Keratinocyte (primary cell): Measurements from ENCODE around the gene UBR2. TPM values are rescaled to one million over a fixed set of nuclear protein-coding genes. Genes with fewer than 3 reads are reported as not detected.
A peak's percentile ranks its signal among the peaks of the same experiment; 100 is the strongest.

Experiments
- DNase-seq: peaks from one replicate; pipeline ENCODE4 v3.0.0-alpha.2; 2011; ENCODE audit warnings: low read depth, missing footprints, low spot score
- FAIRE-seq: peaks from 2 replicates; lab custom pipeline; 2011; peaks lifted over from hg19 to GRCh38; lab: Jason Lieb, UNC
- H2AFZ ChIP-seq: 2 replicates; pipeline ENCODE4 v1.6.0; 2012; ENCODE audit warnings: low read length, control low read depth, inconsistent platforms; ENCODE audit not compliant: control insufficient read depth
- H3K27ac ChIP-seq: 2 replicates; pipeline ENCODE4 v1.5.1; 2011; ENCODE audit warnings: low read length; ENCODE audit not compliant: control insufficient read depth, insufficient read depth
- H3K27me3 ChIP-seq: 3 replicates; pipeline ENCODE4 v1.6.0; 2011; ENCODE audit warnings: low read length; ENCODE audit not compliant: control insufficient read depth, insufficient read depth; ENCODE audit errors: extremely low read depth
- H3K36me3 ChIP-seq, 2 experiments: 2 replicates in 1 of 2; 3 replicates in 1 of 2; pipeline ENCODE4 v1.5.1; 2011; ENCODE audit warnings: low read length in 2 of 2, mild to moderate bottlenecking in 1 of 2; ENCODE audit not compliant: control insufficient read depth in 2 of 2, insufficient read depth in 2 of 2; ENCODE audit errors: extremely low read depth in 1 of 2
- H3K4me1 ChIP-seq: 3 replicates; pipeline ENCODE4 v1.5.1; 2011; ENCODE audit warnings: low read length; ENCODE audit not compliant: control insufficient read depth, insufficient read depth; ENCODE audit errors: extremely low read depth
- H3K4me2 ChIP-seq: 3 replicates; pipeline ENCODE4 v1.6.0; 2011; ENCODE audit warnings: low read depth, low read length; ENCODE audit not compliant: control insufficient read depth, insufficient read depth; ENCODE audit errors: extremely low read depth
- H3K4me3 ChIP-seq, 3 experiments: fragments of 200-600 bp in 1 of 3; sonication (generic) in 1 of 3; 2 replicates in 2 of 3; 3 replicates in 1 of 3; pipeline ENCODE4 v1.5.1; 2011 to 2016; ENCODE audit warnings: low read length in 3 of 3, mild to moderate bottlenecking in 3 of 3, control low read depth in 2 of 3, inconsistent platforms in 1 of 3, low read depth in 1 of 3, mixed read lengths in 1 of 3, mixed run types in 1 of 3, moderate library complexity in 1 of 3; ENCODE audit not compliant: control insufficient read depth in 2 of 3, insufficient read depth in 2 of 3; ENCODE audit errors: extremely low read depth in 1 of 3
- H3K79me2 ChIP-seq: 2 replicates; pipeline ENCODE4 v1.6.0; 2012; ENCODE audit warnings: low read length; ENCODE audit not compliant: control insufficient read depth, insufficient read depth
- H3K9ac ChIP-seq: 3 replicates; pipeline ENCODE4 v1.6.0; 2011; ENCODE audit warnings: low read length; ENCODE audit not compliant: control insufficient read depth, insufficient read depth; ENCODE audit errors: extremely low read depth
- H3K9me1 ChIP-seq: 3 replicates; pipeline ENCODE4 v1.6.0; 2011; ENCODE audit warnings: low read length; ENCODE audit not compliant: control insufficient read depth, insufficient read depth; ENCODE audit errors: extremely low read depth
- H3K9me3 ChIP-seq: 2 replicates; pipeline ENCODE4 v1.5.1; 2012; ENCODE audit warnings: low read depth, low read length; ENCODE audit not compliant: control insufficient read depth
- H4K20me1 ChIP-seq: 3 replicates; pipeline ENCODE4 v1.6.0; 2011; ENCODE audit warnings: low read length; ENCODE audit not compliant: control insufficient read depth, insufficient read depth; ENCODE audit errors: extremely low read depth
- EZH2 ChIP-seq: IDR thresholded peaks from one replicate; pipeline ENCODE4 v1.6.1; 2012; ENCODE audit warnings: inconsistent platforms, mild to moderate bottlenecking, low read length, moderate library complexity
- dilution Hi-C: fragments of 300-500 bp; cut with MboI; formaldehyde crosslinking; loops from one replicate; pipeline ENCODE4 v1.7.0; 2020; ENCODE audit warnings: low sequenced_read_pairs; ENCODE audit not compliant: extremely low pct_ligation_motif_present
- polyA plus RNA-seq, 5 experiments: library from polyadenylated mRNA; depleted of rRNA in 3 of 5; stranded (reverse) in 3 of 5; stranded (forward) in 1 of 5; unstranded in 1 of 5; fragments of >200 nt; gene quantifications; 1 replicate in 1 of 5; 2 replicates in 3 of 5; 3 replicates in 1 of 5; pipeline versions ENCODE4 v1.2.1 to v1.2.3, GENCODE V29; 2011 to 2012; ENCODE audit warnings: missing spikeins in 2 of 5, low read depth in 1 of 5, low replicate concordance in 1 of 5
- TF ChIP-seq, protein P1 (sequence below), 3 experiments: IDR thresholded peaks in 1 of 3; conservative IDR thresholded peaks in 1 of 3; optimal IDR thresholded peaks in 1 of 3; 2 replicates in 2 of 3; 3 replicates in 1 of 3; pipeline versions ENCODE3 to v1.5.1; 2011; ENCODE audit warnings: low read length in 3 of 3, mild to moderate bottlenecking in 3 of 3, moderate library complexity in 2 of 3, control low read depth in 1 of 3, inconsistent platforms in 1 of 3; ENCODE audit not compliant: insufficient read depth in 2 of 3; ENCODE audit errors: extremely low read depth in 1 of 3

The UBR2 gene
- polyA plus RNA-seq, 1 donor (not counting 4 experiments of a cell fraction or from before 2014, with no cell fraction given), result 21.6 TPM

DNA sequence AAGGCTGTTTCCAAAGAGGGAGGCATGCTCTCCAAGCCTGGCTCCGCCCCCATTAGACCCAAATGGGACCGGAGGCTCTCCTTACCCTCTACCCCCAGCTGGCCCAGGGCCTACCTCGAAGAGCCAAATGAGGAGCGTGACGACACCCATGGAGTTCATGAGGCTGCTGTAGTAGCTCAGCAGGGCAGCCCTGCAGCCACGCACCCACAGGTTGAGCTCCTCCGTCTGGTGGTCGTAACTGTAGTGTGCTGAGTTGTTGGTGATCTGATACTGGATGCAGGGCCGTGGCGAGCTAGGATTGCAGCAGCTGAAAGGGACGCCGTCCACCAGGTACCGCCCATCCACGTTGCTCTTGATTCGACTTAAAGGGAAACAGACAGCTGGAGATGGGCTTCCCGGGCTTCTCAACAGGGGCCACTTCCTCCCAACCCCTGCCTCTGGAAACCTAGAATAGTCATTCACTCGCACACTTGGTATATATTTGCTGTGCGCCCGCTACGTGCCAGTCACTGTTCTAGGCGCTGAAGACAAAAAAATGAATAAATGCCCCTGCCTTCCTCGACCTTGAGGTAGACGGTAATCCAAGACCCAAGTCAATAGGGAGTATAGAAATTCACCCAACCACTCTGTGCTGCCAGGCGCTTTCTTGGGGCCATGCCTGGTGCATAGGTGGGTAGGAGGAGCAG lies 140.6 kb downstream of the UBR2 start:
- H3K4me2 ChIP-seq, result peak overlapping the region; percentile 22
- no peak for DNase-seq
- H3K9ac ChIP-seq, result no peak overlapping the region

DNA sequence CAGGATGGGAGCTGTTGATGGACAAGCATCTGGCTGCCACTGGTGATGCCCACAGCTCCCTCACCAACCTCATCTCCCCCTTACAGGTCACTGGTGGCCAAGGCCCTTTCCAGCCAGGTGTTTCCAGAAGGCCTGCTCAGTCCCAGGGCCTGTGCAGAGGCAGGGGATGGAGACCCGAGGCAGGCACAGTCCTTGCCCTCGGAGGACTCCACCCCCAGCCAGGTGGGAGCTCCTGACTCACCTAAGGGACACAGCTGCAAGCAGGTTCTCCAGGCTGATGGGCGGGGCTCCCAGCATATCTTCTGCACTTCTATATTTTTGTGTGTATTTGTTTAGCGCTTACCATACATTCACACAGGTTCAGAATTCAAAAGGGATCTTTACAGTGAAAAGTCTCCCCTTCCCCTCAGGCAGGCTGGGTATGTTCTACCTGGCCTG lies 141.1 kb downstream of the UBR2 start:
- H3K79me2 ChIP-seq, result no peaks in the 10 kb centered on the region
- dilution Hi-C loops, result no loop called here
- H3K36me3 ChIP-seq, result no peaks in the 10 kb centered on the region
- no peak overlapping the region for H3K9ac ChIP-seq
- no peak overlapping the region for H3K27ac ChIP-seq
- no peaks in the 10 kb centered on the region for H3K9me1 ChIP-seq
- H3K4me1 ChIP-seq, result peaks cover 17% of the 10 kb centered on the region
- H3K27me3 ChIP-seq, result no peaks in the 10 kb centered on the region
- no peak overlapping the region for H3K4me2 ChIP-seq
- no peak for FAIRE-seq
- no peak overlapping the region for H3K4me3 ChIP-seq
- H4K20me1 ChIP-seq, result no peaks in the 10 kb centered on the region
- TF ChIP-seq EZH2, result no peak
- TF ChIP-seq, protein P1, sequence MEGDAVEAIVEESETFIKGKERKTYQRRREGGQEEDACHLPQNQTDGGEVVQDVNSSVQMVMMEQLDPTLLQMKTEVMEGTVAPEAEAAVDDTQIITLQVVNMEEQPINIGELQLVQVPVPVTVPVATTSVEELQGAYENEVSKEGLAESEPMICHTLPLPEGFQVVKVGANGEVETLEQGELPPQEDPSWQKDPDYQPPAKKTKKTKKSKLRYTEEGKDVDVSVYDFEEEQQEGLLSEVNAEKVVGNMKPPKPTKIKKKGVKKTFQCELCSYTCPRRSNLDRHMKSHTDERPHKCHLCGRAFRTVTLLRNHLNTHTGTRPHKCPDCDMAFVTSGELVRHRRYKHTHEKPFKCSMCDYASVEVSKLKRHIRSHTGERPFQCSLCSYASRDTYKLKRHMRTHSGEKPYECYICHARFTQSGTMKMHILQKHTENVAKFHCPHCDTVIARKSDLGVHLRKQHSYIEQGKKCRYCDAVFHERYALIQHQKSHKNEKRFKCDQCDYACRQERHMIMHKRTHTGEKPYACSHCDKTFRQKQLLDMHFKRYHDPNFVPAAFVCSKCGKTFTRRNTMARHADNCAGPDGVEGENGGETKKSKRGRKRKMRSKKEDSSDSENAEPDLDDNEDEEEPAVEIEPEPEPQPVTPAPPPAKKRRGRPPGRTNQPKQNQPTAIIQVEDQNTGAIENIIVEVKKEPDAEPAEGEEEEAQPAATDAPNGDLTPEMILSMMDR (optimal IDR thresholded peaks at IDR 0.05 in 1 of 3, IDR thresholded peaks at IDR 0.05 in 1 of 3, conservative IDR thresholded peaks at IDR 0.05 in 1 of 3; ENCODE audit: extremely low read depth in 1 of 3, insufficient read depth in 2 of 3, low read length in 3 of 3), result no peak
- H3K9me3 ChIP-seq, result no peaks in the 10 kb centered on the region
- no peak overlapping the region for H2AFZ ChIP-seq
- DNase-seq, result no peak

More for the DNA sequence above, 140.6 kb downstream of the UBR2 start:
- Histone ChIP-seq H3K9me3 (no peaks in the 10 kb centered on the region), H2AFZ (peak overlapping the region; percentile 8), H3K79me2 (no peaks in the 10 kb centered on the region), H4K20me1 (no peaks in the 10 kb centered on the region), H3K4me3 (no peak overlapping the region), H3K4me1 (peaks cover 17% of the 10 kb centered on the region), H3K9me1 (no peaks in the 10 kb centered on the region), H3K27me3 (no peaks in the 10 kb centered on the region), H3K36me3 (no peaks in the 10 kb centered on the region), H3K27ac (no peak overlapping the region)
- no peak for FAIRE-seq
- dilution Hi-C loops, result no loop called here
- no peak for TF ChIP-seq EZH2
- TF ChIP-seq, protein P1 (optimal IDR thresholded peaks at IDR 0.05 in 1 of 3, IDR thresholded peaks at IDR 0.05 in 1 of 3, conservative IDR thresholded peaks at IDR 0.05 in 1 of 3; ENCODE audit: extremely low read depth in 1 of 3, insufficient read depth in 2 of 3, low read length in 3 of 3), result no peak
